SH-SY5Y (cell line): Measurements from ENCODE around the gene CTCFL.

Experiments
- GATA2 ChIP-seq: IDR thresholded peaks from 2 replicates; pipeline ENCODE4 v1.6.1; 2011; ENCODE audit warnings: mild to moderate bottlenecking, low read depth, low read length
- GATA3 ChIP-seq: IDR thresholded peaks from 2 replicates; pipeline ENCODE4 v1.6.1; 2011; ENCODE audit warnings: low read depth, mild to moderate bottlenecking, low read length, moderate library complexity

Gene CTCFL

GRCh38 chr20:57555457-57556184, 30.7 kb upstream of the CTCFL start:
- TF ChIP-seq GATA2 (no peak), GATA3 (no peak)

GRCh38 chr20:57553376-57554018, 28.6 kb upstream of the CTCFL start:
- TF ChIP-seq GATA2 (no peak), GATA3 (no peak)

GRCh38 chr20:57552471-57552870, 27.5 kb upstream of the CTCFL start:
- TF ChIP-seq GATA2, result no peak
- no peak for TF ChIP-seq GATA3

DNA sequence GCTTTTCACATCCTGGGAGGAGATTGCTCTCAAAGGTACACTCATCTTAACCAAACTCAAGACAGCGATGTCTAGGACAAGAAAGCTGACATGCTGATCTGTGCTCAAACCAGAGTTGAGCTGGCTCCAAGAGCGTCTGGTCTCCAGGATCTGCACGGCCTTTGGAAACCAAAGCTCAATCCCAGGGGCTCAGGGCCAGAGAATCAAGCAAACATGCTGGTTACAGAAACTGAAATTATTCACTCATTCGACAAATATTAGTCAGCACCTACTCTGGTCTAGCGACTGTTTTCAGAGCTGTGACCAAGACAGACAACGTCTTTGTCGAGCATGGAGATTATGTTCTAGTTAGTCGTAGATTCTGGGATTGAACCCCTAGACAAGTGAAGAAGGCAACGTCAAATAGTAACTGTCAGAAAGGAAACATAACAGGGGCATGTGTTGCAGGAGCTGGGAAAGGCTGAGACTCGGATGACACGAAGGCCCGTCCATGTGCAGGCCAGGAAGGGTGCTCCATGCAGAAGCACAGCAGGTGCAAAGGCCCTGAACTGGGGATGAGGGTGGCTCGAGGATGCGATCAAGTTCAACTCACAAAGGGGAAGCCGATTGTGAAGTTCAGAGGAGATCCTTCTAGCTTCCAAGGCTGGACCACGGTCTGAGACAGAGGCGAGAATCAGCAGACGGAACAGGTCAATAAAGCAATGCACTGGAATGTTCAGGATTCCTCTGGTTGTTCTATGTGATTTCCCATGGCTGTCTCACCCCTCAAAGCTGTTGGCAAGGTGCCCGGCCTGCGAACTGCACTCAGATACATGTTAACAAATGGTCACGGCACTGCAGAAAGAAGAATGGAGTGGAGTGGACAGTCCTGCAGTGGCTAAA, 23.5 kb upstream of the CTCFL start:
- TF ChIP-seq GATA2 (no peak), GATA3 (no peak)

GRCh38 chr20:57546956-57547649, 22.2 kb upstream of the CTCFL start:
- TF ChIP-seq GATA2 (no peak), GATA3 (no peak)

GRCh38 chr20:57545927-57546662, 21.2 kb upstream of the CTCFL start:
- TF ChIP-seq GATA2, result no peak
- TF ChIP-seq GATA3, result no peak

- TF ChIP-seq GATA3 (no peak), GATA2 (no peak)
These were observed 20.1 kb upstream of the CTCFL start for GRCh38 chr20:57544838-57545564.

- no peak for TF ChIP-seq GATA2
These were observed 18.8 kb upstream of the CTCFL start for GRCh38 chr20:57543754-57544153.

GRCh38 chr20:57540890-57541580, 16.1 kb upstream of the CTCFL start:
- TF ChIP-seq GATA3 (no peak), GATA2 (no peak)

- TF ChIP-seq GATA2 (no peak), GATA3 (no peak)
These were observed 14.9 kb upstream of the CTCFL start for GRCh38 chr20:57539889-57540288.

GRCh38 chr20:57537822-57538221, 12.9 kb upstream of the CTCFL start:
- no peak for TF ChIP-seq GATA2
- no peak for TF ChIP-seq GATA3

- no peak for TF ChIP-seq GATA2
- no peak for TF ChIP-seq GATA3
These were observed 12.1 kb upstream of the CTCFL start for GRCh38 chr20:57536771-57537724.
